HCT116 (cell line): ENCODE measurements around the gene ZNF628. TPM values are rescaled to one million over a fixed set of nuclear protein-coding genes. Genes with fewer than 3 reads are reported as not detected.

Source experiments
- ATAC-seq: fragments of 200-7000 bp; cut with Tn5 transposase; 2 replicates; pipeline ENCODE4 v1.9.1; 2020; ENCODE audit warnings: mild to moderate bottlenecking, moderate library complexity
- BruUV-seq: library from RNA; stranded (reverse); fragments of 400-500 nt; replicated peaks from 2 replicates; lab custom pipeline; 2021; lab: Mats Ljungman, UMichigan
- CTCF ChIA-PET: fragments of 300-600 bp; sonication (Branson Sonifier 250); formaldehyde crosslinking; loops from one replicate; lab custom pipeline; 2021; ENCODE audit warnings: antibody characterized with exemption; lab: Charles Lee
- POLR2A ChIA-PET: fragments of 300-600, 350-600 bp; sonication (Branson Sonifier 250); formaldehyde crosslinking; loops from one replicate; lab custom pipeline; 2021; ENCODE audit warnings: antibody characterized with exemption; lab: Charles Lee
- RAD21 ChIA-PET, 2 experiments: fragments of 300-600 bp; sonication (Branson Sonifier 250); formaldehyde crosslinking; loops; one replicate each; lab custom pipeline; 2023; ENCODE audit warnings: low total read pairs in 2 of 2; ENCODE audit not compliant: uncharacterized antibody in 2 of 2, unreplicated experiment in 2 of 2, low non-redundant PET in 1 of 2; lab: Charles Lee
- DNase-seq: peaks from one replicate; pipeline ENCODE4 v3.0.0-alpha.2; 2010; ENCODE audit warnings: low read depth, low spot score
- H2AFZ ChIP-seq: fragments of 200-600 bp; shearing (Covaris generic), sonication (generic); 2 replicates; pipeline ENCODE4 v1.6.1; 2017; ENCODE audit warnings: low read depth, mixed run types, mixed read lengths, antibody characterized with exemption, low read length; ENCODE audit not compliant: poor library complexity, severe bottlenecking
- H3K27ac ChIP-seq: 2 replicates; pipeline ENCODE4 v1.5.1; 2012; ENCODE audit warnings: low read depth, low read length
- H3K27me3 ChIP-seq: fragments of 200-600 bp; sonication (generic); 2 replicates; pipeline ENCODE4 v1.6.1; 2016; ENCODE audit warnings: mixed run types, low read length, mixed read lengths; ENCODE audit not compliant: insufficient read depth
- H3K36me3 ChIP-seq, 2 experiments: fragments of 200-500 bp in 1 of 2; fragments of 200-600 bp in 1 of 2; sonication (Bioruptor generic) in 1 of 2; sonication (generic) in 1 of 2; 2 replicates each; pipeline versions ENCODE4 v1.5.1 to v1.6.1; 2014 to 2016; ENCODE audit warnings: low read length in 2 of 2, inconsistent platforms in 1 of 2, mixed read lengths in 1 of 2, mixed run types in 1 of 2; ENCODE audit not compliant: insufficient read depth in 2 of 2, control insufficient read depth in 1 of 2
- H3K4me1 ChIP-seq, 2 experiments: fragments of 200-600 bp in 1 of 2; sonication (generic) in 1 of 2; 2 replicates each; pipeline versions ENCODE4 v1.5.1 to v1.6.1; 2012 to 2017; ENCODE audit warnings: low read length in 2 of 2, inconsistent platforms in 1 of 2, mild to moderate bottlenecking in 1 of 2, mixed read lengths in 1 of 2, mixed run types in 1 of 2, moderate library complexity in 1 of 2; ENCODE audit not compliant: insufficient read depth in 2 of 2, control insufficient read depth in 1 of 2
- H3K4me2 ChIP-seq: fragments of 200-600 bp; sonication (generic); 2 replicates; pipeline ENCODE4 v1.6.1; 2017; ENCODE audit warnings: mixed run types, low read length, mixed read lengths
- H3K4me3 ChIP-seq, 2 experiments: fragments of 200-600 bp in 1 of 2; sonication (generic) in 1 of 2; replicated peaks in 1 of 2; 2 replicates each; pipeline ENCODE4 v1.5.1; 2011 to 2016; ENCODE audit warnings: low read length in 2 of 2, control low read depth in 1 of 2, low read depth in 1 of 2, mild to moderate bottlenecking in 1 of 2, mixed read lengths in 1 of 2, mixed run types in 1 of 2
- H3K79me2 ChIP-seq: fragments of 200-600 bp; sonication (generic); 2 replicates; pipeline ENCODE4 v1.6.1; 2017; ENCODE audit warnings: mild to moderate bottlenecking, mixed run types, low read length, moderate library complexity, mixed read lengths; ENCODE audit not compliant: insufficient read depth
- H3K9ac ChIP-seq: fragments of 200-600 bp; sonication (generic); 2 replicates; pipeline ENCODE4 v1.6.1; 2016; ENCODE audit warnings: low read length, mixed read lengths
- H3K9me2 ChIP-seq: fragments of 200-600 bp; sonication (generic), shearing (Covaris generic); 2 replicates; pipeline ENCODE4 v1.6.1; 2017; ENCODE audit warnings: mixed run types, mild to moderate bottlenecking, moderate library complexity; ENCODE audit not compliant: insufficient read depth
- H3K9me3 ChIP-seq, 2 experiments: fragments of 200-500 bp in 1 of 2; fragments of 200-600 bp in 1 of 2; sonication (Bioruptor generic) in 1 of 2; sonication (generic) in 1 of 2; 2 replicates each; pipeline ENCODE4 v1.6.1; 2014 to 2017; ENCODE audit warnings: low read length in 2 of 2, mixed read lengths in 2 of 2, inconsistent platforms in 1 of 2, low read depth in 1 of 2, mild to moderate bottlenecking in 1 of 2, mixed run types in 1 of 2, moderate library complexity in 1 of 2; ENCODE audit not compliant: control insufficient read depth in 1 of 2, insufficient read depth in 1 of 2
- H4K20me1 ChIP-seq: fragments of 200-600 bp; sonication (generic), shearing (Covaris generic); 2 replicates; pipeline ENCODE4 v1.6.1; 2017; ENCODE audit warnings: mixed run types, mild to moderate bottlenecking, moderate library complexity; ENCODE audit not compliant: insufficient read depth
- CBX3 ChIP-seq: IDR thresholded peaks from 2 replicates; pipeline ENCODE4 v1.6.1; 2012; ENCODE audit warnings: low read depth
- CEBPB ChIP-seq: IDR thresholded peaks from 2 replicates; pipeline ENCODE4 v1.6.1; 2012; ENCODE audit warnings: low read depth
- EZH2 ChIP-seq: fragments of 200-600 bp; sonication (generic); IDR thresholded peaks from 2 replicates; pipeline ENCODE4 v1.6.1; 2017; ENCODE audit warnings: antibody characterized with exemption, mixed run types
- EZH2phosphoT487 ChIP-seq: fragments of 200-600 bp; IDR thresholded peaks from 2 replicates; pipeline ENCODE4 v1.6.1; 2018; ENCODE audit warnings: antibody characterized with exemption, borderline replicate concordance
- SRF ChIP-seq: IDR thresholded peaks from 2 replicates; pipeline ENCODE4 v1.6.1; 2012; ENCODE audit warnings: low read depth
- YY1 ChIP-seq: IDR thresholded peaks from 2 replicates; pipeline ENCODE4 v1.6.1; 2011; ENCODE audit warnings: low read length, low read depth, moderate library complexity, mild to moderate bottlenecking; ENCODE audit not compliant: insufficient replicate concordance; ENCODE audit errors: extremely low read depth
- ZFX ChIP-seq: fragments of 450-650 bp; IDR thresholded peaks from 2 replicates; pipeline ENCODE4 v1.6.1; 2017
- intact Hi-C: fragments of 100-400 bp; cut with micrococcal nuclease; formaldehyde crosslinking; loops from 2 replicates; pipeline ENCODE4 v1.10.0; 2022
- total RNA-seq: library from RNA; stranded (reverse); gene quantifications from one replicate; pipeline ENCODE4 v1.2.1, GENCODE V29; 2021; ENCODE audit not compliant: unreplicated experiment
- TF ChIP-seq, protein P1 (sequence below): IDR thresholded peaks from 2 replicates; pipeline ENCODE4 v1.6.1; 2012; ENCODE audit warnings: low read depth
- TF ChIP-seq, protein P2 (sequence below): IDR thresholded peaks from 2 replicates; pipeline ENCODE4 v1.6.1; 2012

The ZNF628 gene
- total RNA-seq, 1 experiment from 2014 or later: 14.9 TPM

- no peak for ATAC-seq
- CTCF ChIA-PET: no interaction called here
- intact Hi-C loops: no loop called here
- H3K27ac ChIP-seq: no peak overlapping the region
- POLR2A ChIA-PET: interaction anchor here (1.2 kb wide), 1 partner anchor 8 kb away, joined by 4 read pairs; the partner anchor contains the start of gene NAT14
- no peaks in the 10 kb centered on the region for H4K20me1 ChIP-seq
- H3K9me2 ChIP-seq: no peaks in the 10 kb centered on the region
- H3K36me3 ChIP-seq: no peaks in the 10 kb centered on the region
- no peak overlapping the region for H3K4me2 ChIP-seq
- BruUV-seq: no TSS peak
- no peaks in the 10 kb centered on the region for H3K9me3 ChIP-seq
- no peak overlapping the region for H2AFZ ChIP-seq
- peaks cover 0 to 11% of the 10 kb centered on the region in 2 experiments; a peak in 1 of 4 replicates for H3K4me1 ChIP-seq
- DNase-seq: no peak
- no peaks in the 10 kb centered on the region for H3K27me3 ChIP-seq
- no peak overlapping the region for H3K9ac ChIP-seq
- H3K79me2 ChIP-seq: no peaks in the 10 kb centered on the region
- no peak overlapping the region for H3K4me3 ChIP-seq
- TF ChIP-seq EZH2phosphoT487 (no peak), ZFX (no peak), EZH2 (no peak), YY1 (no peak), SRF (no peak), CBX3 (no peak), CEBPB (no peak)
- TF ChIP-seq, protein P1, sequence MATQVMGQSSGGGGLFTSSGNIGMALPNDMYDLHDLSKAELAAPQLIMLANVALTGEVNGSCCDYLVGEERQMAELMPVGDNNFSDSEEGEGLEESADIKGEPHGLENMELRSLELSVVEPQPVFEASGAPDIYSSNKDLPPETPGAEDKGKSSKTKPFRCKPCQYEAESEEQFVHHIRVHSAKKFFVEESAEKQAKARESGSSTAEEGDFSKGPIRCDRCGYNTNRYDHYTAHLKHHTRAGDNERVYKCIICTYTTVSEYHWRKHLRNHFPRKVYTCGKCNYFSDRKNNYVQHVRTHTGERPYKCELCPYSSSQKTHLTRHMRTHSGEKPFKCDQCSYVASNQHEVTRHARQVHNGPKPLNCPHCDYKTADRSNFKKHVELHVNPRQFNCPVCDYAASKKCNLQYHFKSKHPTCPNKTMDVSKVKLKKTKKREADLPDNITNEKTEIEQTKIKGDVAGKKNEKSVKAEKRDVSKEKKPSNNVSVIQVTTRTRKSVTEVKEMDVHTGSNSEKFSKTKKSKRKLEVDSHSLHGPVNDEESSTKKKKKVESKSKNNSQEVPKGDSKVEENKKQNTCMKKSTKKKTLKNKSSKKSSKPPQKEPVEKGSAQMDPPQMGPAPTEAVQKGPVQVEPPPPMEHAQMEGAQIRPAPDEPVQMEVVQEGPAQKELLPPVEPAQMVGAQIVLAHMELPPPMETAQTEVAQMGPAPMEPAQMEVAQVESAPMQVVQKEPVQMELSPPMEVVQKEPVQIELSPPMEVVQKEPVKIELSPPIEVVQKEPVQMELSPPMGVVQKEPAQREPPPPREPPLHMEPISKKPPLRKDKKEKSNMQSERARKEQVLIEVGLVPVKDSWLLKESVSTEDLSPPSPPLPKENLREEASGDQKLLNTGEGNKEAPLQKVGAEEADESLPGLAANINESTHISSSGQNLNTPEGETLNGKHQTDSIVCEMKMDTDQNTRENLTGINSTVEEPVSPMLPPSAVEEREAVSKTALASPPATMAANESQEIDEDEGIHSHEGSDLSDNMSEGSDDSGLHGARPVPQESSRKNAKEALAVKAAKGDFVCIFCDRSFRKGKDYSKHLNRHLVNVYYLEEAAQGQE: no peak
- TF ChIP-seq, protein P2, sequence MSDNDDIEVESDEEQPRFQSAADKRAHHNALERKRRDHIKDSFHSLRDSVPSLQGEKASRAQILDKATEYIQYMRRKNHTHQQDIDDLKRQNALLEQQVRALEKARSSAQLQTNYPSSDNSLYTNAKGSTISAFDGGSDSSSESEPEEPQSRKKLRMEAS: no peak
- RAD21 ChIA-PET: no interaction called here
These were observed 16.7 kb downstream of the ZNF628 start for GRCh38 chr19:55493052-55493644.
